GM18517 (cell line): Measurements from ENCODE around the gene FAM184B.

Experiments
- ATAC-seq: cut with Tn5 transposase; IDR thresholded peaks from one replicate; pipeline ENCODE4 v1.9.1; 2021; ENCODE audit warnings: mild to moderate bottlenecking, moderate library complexity; ENCODE audit not compliant: unreplicated experiment

The FAM184B gene

GRCh38 chr4:17781300-17782287, at the start of gene FAM184B:
Gene FAM184B, minus strand, starts transcription at chr4:17781621. Its CDS starts 322 bp downstream, at chr4:17781299.
- no peak for ATAC-seq

GRCh38 chr4:17823871-17824669, 42.6 kb upstream of the FAM184B start:
- no peak for ATAC-seq

- ATAC-seq: peak; percentile 80
These were observed 35.6 kb upstream of the FAM184B start for GRCh38 chr4:17817027-17817426.

GRCh38 chr4:17816142-17816541, 34.7 kb upstream of the FAM184B start:
- no peak for ATAC-seq

GRCh38 chr4:17814140-17814539, 32.7 kb upstream of the FAM184B start:
- no peak for ATAC-seq

- no peak for ATAC-seq
These were observed 31.4 kb upstream of the FAM184B start for GRCh38 chr4:17812801-17813200.

GRCh38 chr4:17812125-17812524, 30.7 kb upstream of the FAM184B start:
- ATAC-seq: no peak

- ATAC-seq: peak; percentile 30
These were observed 29.7 kb upstream of the FAM184B start for GRCh38 chr4:17811078-17811603.

- peak; percentile 85 for ATAC-seq
These were observed 29.0 kb upstream of the FAM184B start, which contains the start of the genes DCAF16 and NCAPG for GRCh38 chr4:17810260-17811077. Gene DCAF16, minus strand, starts transcription at chr4:17810757. Its CDS starts 6,616 bp downstream, at chr4:17804141. Gene NCAPG, plus strand, starts transcription at chr4:17810979. Its CDS starts 99 bp downstream, at chr4:17811078.

GRCh38 chr4:17809667-17810066, 28.2 kb upstream of the FAM184B start:
- no peak for ATAC-seq

GRCh38 chr4:17807446-17807845, 26.0 kb upstream of the FAM184B start:
- ATAC-seq: no peak

- no peak for ATAC-seq
These were observed 24.2 kb upstream of the FAM184B start for GRCh38 chr4:17805580-17806155.

GRCh38 chr4:17797808-17798207, 16.4 kb upstream of the FAM184B start:
- no peak for ATAC-seq

GRCh38 chr4:17794730-17795129, 13.3 kb upstream of the FAM184B start:
- ATAC-seq: no peak

- ATAC-seq: no peak
These were observed 7.5 kb upstream of the FAM184B start for GRCh38 chr4:17788956-17789355.

- ATAC-seq: no peak
These were observed 5.9 kb upstream of the FAM184B start for GRCh38 chr4:17787315-17787714.

GRCh38 chr4:17786567-17786966, 5.1 kb upstream of the FAM184B start:
- ATAC-seq: no peak

GRCh38 chr4:17785858-17786257, 4.4 kb upstream of the FAM184B start:
- no peak for ATAC-seq

- no peak for ATAC-seq
These were observed 721 bp downstream of the FAM184B start for GRCh38 chr4:17780501-17781299.
